Cardiac fibroblast (primary cell): ENCODE data around the gene RPA3.

Source experiments
- DNase-seq, 2 donors: peaks; one replicate each; pipeline versions ENCODE4 v3.0.0 to v3.0.0-alpha.2; 2010; ENCODE audit warnings: low read depth in 2 of 2
- H3K4me3 ChIP-seq, 2 donors: replicated peaks in 1 of 2; 1 replicate in 1 of 2; 2 replicates in 1 of 2; pipeline ENCODE4 v1.5.1; 2011; ENCODE audit warnings: low read depth in 2 of 2, low read length in 2 of 2, mild to moderate bottlenecking in 2 of 2, moderate library complexity in 1 of 2
- CTCF ChIP-seq: IDR thresholded peaks from one replicate; pipeline ENCODE4 v1.5.1; 2011; ENCODE audit warnings: low read depth, mild to moderate bottlenecking, low read length, inconsistent platforms

The RPA3 gene

GRCh38 chr7:7713730-7714129 lies 4.7 kb downstream of the RPA3 start:
- DNase-seq: no peak
- TF ChIP-seq CTCF: no peak

GRCh38 chr7:7710469-7710868 lies 7.9 kb downstream of the RPA3 start:
- DNase-seq: no peak
- no peak for TF ChIP-seq CTCF
- no peak overlapping the region for H3K4me3 ChIP-seq

More at GRCh38 chr7:7713730-7714129, 4.7 kb downstream of the RPA3 start:
- no peak overlapping the region for H3K4me3 ChIP-seq

GRCh38 chr7:7709291-7709690 lies 9.1 kb downstream of the RPA3 start:
- no peak for DNase-seq
- no peak overlapping the region for H3K4me3 ChIP-seq
- TF ChIP-seq CTCF: no peak

- DNase-seq: peak in 1 of 2 donors; percentile 61
- TF ChIP-seq CTCF: no peak
- no peak overlapping the region for H3K4me3 ChIP-seq
Measured at GRCh38 chr7:7707806-7708205, 10.6 kb downstream of the RPA3 start.

GRCh38 chr7:7707246-7707645 lies 11.2 kb downstream of the RPA3 start:
- DNase-seq: no peak
- no peak for TF ChIP-seq CTCF
- H3K4me3 ChIP-seq: no peak overlapping the region

- no peak for DNase-seq
- no peak for TF ChIP-seq CTCF
- no peak overlapping the region for H3K4me3 ChIP-seq
Measured at GRCh38 chr7:7706556-7707172, 11.7 kb downstream of the RPA3 start.

GRCh38 chr7:7706101-7706511 lies 12.3 kb downstream of the RPA3 start:
- no peak for DNase-seq
- TF ChIP-seq CTCF: no peak
- no peak overlapping the region for H3K4me3 ChIP-seq
